ENCODE measurements around the gene ESRP2. TPM values are rescaled to one million over a fixed set of nuclear protein-coding genes. Genes with fewer than 3 reads are reported as not detected.

ESRP2 gene
- total RNA-seq, 1 donor, result 0.86 TPM

- no peak overlapping the region for H3K4me3 ChIP-seq (ENCODE audit: low read depth, low read length)
- no peak for TF ChIP-seq CTCF (IDR thresholded peaks at IDR 0.05; ENCODE audit: insufficient read depth, low read depth, low read length)
- DNase-seq (ENCODE audit: low read depth), result no peak
Measured at GRCh38 chr16:68281368-68282063, 45.6 kb upstream of the ESRP2 start.

- no peak for TF ChIP-seq CTCF (IDR thresholded peaks at IDR 0.05; ENCODE audit: insufficient read depth, low read depth, low read length)
- H3K4me3 ChIP-seq (ENCODE audit: low read depth, low read length), result no peak overlapping the region
- no peak for DNase-seq (ENCODE audit: low read depth)
Measured at GRCh38 chr16:68279726-68280558, 44.0 kb upstream of the ESRP2 start.

- TF ChIP-seq CTCF (IDR thresholded peaks at IDR 0.05; ENCODE audit: insufficient read depth, low read depth, low read length), result no peak
- no peak overlapping the region for H3K4me3 ChIP-seq (ENCODE audit: low read depth, low read length)
- DNase-seq (ENCODE audit: low read depth), result no peak
Measured at GRCh38 chr16:68276223-68276622, 40.3 kb upstream of the ESRP2 start.

GRCh38 chr16:68275611-68276191 lies 39.8 kb upstream of the ESRP2 start:
- H3K4me3 ChIP-seq (ENCODE audit: low read depth, low read length), result no peak overlapping the region
- TF ChIP-seq CTCF (IDR thresholded peaks at IDR 0.05; ENCODE audit: insufficient read depth, low read depth, low read length), result no peak
- DNase-seq (ENCODE audit: low read depth), result no peak

- no peak for TF ChIP-seq CTCF (IDR thresholded peaks at IDR 0.05; ENCODE audit: insufficient read depth, low read depth, low read length)
- no peak overlapping the region for H3K4me3 ChIP-seq (ENCODE audit: low read depth, low read length)
- DNase-seq (ENCODE audit: low read depth), result no peak
Measured at GRCh38 chr16:68274441-68274840, 38.5 kb upstream of the ESRP2 start.

- H3K4me3 ChIP-seq (ENCODE audit: low read depth, low read length), result no peak overlapping the region
- no peak for TF ChIP-seq CTCF (IDR thresholded peaks at IDR 0.05; ENCODE audit: insufficient read depth, low read depth, low read length)
- no peak for DNase-seq (ENCODE audit: low read depth)
Measured at GRCh38 chr16:68273896-68274295, 38.0 kb upstream of the ESRP2 start.
